Suprapubic skin (tissue), 4 donors: ENCODE results near the gene TLR9. TPM values are rescaled to one million over a fixed set of nuclear protein-coding genes. Genes with fewer than 3 reads are reported as not detected.
A peak's percentile ranks its signal among the peaks of the same experiment; 100 is the strongest.

Source experiments
- DNase-seq, 2 donors: peaks; one replicate each; pipeline ENCODE4 v3.0.0-alpha.2; 2019; ENCODE audit warnings: low spot score in 2 of 2
- H3K27ac ChIP-seq: fragments of 200-600 bp; sonication (generic); one replicate; pipeline ENCODE4 v1.5.1; 2019
- H3K27me3 ChIP-seq: fragments of 200-600 bp; sonication (generic); one replicate; pipeline ENCODE4 v1.5.1; 2019
- H3K36me3 ChIP-seq: fragments of 200-600 bp; sonication (generic); one replicate; pipeline ENCODE4 v1.5.1; 2019
- H3K4me1 ChIP-seq: fragments of 200-600 bp; sonication (generic); one replicate; pipeline ENCODE4 v1.5.1; 2019
- H3K4me3 ChIP-seq: fragments of 200-600 bp; sonication (generic); one replicate; pipeline ENCODE4 v1.5.1; 2019; ENCODE audit warnings: mild to moderate bottlenecking
- H3K9me3 ChIP-seq: fragments of 200-600 bp; sonication (generic); one replicate; pipeline ENCODE4 v1.5.1; 2019
- EP300 ChIP-seq: sonication (generic); formaldehyde crosslinking; IDR thresholded peaks from one replicate; pipeline ENCODE4 v1.6.1; 2017; ENCODE audit warnings: antibody characterized with exemption
- POLR2A ChIP-seq, 2 donors: fragments of 450-650 bp; IDR thresholded peaks; one replicate each; pipeline ENCODE4 v1.6.1; 2017; ENCODE audit warnings: antibody characterized with exemption in 2 of 2, mild to moderate bottlenecking in 2 of 2, moderate library complexity in 2 of 2
- POLR2AphosphoS5 ChIP-seq, 3 donors: sonication (generic); formaldehyde crosslinking; IDR thresholded peaks; one replicate each; pipeline ENCODE4 v1.6.1; 2017; ENCODE audit warnings: antibody characterized with exemption in 3 of 3
- WGBS: methylation state at CpG from one replicate; pipeline ENCODE4 v1.1.5; 2018; 5-methylcytosine and 5-hydroxymethylcytosine counted together
- total RNA-seq, 4 donors: library from RNA; depleted of rRNA; stranded (reverse); fragments of >200 nt; gene quantifications; one replicate each; pipeline ENCODE4 v1.1.0, GENCODE V29; 2016
- TF ChIP-seq, protein P1 (sequence below), 2 donors: fragments of 200-600 bp in 1 of 2; fragments of 450-650 bp in 1 of 2; sonication (generic) in 1 of 2; IDR thresholded peaks; one replicate each; pipeline ENCODE4 v1.5.1; 2016 to 2019; ENCODE audit warnings: antibody characterized with exemption in 2 of 2, mild to moderate bottlenecking in 1 of 2, moderate library complexity in 1 of 2

Gene TLR9
- total RNA-seq, 4 donors from 2014 or later = 0.16 TPM; not detected in 3

DNA sequence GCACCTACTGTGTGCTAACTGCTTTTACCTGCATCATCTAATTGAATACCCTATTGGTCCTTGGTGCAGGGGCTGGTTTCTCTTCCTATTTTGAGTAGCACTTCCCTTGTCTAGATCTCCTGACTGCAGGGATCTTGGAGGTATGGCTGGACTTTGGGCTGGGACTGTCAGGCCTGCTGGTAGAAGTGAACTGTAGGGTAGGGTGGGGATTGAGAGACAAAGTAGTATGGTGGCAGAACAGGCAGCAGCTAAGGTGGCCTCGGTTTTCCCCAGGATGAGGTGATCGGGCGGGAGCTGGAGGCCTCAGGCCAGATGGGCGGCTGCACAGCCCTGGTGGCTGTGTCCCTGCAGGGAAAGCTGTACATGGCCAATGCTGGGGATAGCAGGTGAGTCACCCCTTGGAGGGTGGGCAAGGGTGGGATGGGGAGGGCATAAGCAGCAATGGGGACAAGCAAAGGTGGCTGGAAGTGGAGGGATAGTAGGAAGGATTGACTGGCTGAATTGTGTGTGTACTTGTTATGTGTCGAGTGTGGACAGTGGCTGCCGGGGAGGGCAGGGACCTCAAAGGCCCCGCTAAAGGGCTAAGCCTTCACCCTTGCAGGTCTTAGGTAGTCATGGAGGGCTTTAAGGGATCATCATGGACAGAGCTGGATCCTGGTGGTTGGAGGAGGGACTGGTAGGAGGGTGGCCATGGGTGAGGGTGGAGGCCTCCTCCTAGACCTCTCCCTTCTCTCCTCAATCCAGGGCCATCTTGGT lies 22.1 kb upstream of the TLR9 start:
- Histone ChIP-seq H3K9me3 (no peaks in the 10 kb centered on the region), H3K27me3 (no peaks in the 10 kb centered on the region), H3K27ac (no peak overlapping the region), H3K36me3 (peaks cover 47% of the 10 kb centered on the region), H3K4me3 (peak overlapping the region; percentile 62), H3K4me1 (peaks cover 50% of the 10 kb centered on the region)
- TF ChIP-seq POLR2AphosphoS5 (IDR thresholded peaks at IDR 0.05) = no peak
- TF ChIP-seq EP300 = no peak
- TF ChIP-seq POLR2A (IDR thresholded peaks at IDR 0.05) = no peak
- TF ChIP-seq, protein P1, sequence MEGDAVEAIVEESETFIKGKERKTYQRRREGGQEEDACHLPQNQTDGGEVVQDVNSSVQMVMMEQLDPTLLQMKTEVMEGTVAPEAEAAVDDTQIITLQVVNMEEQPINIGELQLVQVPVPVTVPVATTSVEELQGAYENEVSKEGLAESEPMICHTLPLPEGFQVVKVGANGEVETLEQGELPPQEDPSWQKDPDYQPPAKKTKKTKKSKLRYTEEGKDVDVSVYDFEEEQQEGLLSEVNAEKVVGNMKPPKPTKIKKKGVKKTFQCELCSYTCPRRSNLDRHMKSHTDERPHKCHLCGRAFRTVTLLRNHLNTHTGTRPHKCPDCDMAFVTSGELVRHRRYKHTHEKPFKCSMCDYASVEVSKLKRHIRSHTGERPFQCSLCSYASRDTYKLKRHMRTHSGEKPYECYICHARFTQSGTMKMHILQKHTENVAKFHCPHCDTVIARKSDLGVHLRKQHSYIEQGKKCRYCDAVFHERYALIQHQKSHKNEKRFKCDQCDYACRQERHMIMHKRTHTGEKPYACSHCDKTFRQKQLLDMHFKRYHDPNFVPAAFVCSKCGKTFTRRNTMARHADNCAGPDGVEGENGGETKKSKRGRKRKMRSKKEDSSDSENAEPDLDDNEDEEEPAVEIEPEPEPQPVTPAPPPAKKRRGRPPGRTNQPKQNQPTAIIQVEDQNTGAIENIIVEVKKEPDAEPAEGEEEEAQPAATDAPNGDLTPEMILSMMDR (IDR thresholded peaks at IDR 0.05) = no peak
- DNase-seq = no peak
- 87% methylated on average over 7 of the region's 7 CpGs for WGBS

DNA sequence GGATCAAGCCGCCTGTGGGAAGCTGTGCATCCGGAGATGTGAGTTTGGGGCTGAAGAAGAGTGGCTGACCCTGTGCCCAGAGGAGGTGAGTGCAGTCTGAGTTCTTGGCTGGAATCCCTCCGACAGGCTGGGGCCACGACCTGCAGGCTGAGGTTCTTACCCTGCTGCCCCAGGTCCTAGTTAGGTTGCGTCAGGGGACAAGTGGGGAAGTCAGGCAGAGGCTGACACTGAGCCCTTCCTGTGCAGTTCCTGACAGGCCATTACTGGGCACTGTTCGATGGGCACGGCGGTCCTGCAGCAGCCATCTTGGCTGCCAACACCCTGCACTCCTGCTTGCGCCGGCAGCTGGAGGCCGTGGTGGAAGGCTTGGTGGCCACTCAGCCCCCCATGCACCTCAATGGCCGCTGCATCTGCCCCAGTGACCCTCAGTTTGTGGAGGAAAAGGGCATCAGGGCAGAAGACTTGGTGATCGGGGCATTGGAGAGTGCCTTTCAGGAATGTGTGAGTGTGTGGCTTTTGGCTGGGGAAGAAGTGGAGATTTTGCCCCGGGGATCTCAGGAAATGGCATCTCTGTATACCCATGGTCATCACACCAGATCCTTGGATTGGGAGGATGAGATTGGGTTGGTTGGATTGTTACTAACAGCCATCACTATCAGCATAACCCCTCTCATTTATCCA lies 21.4 kb upstream of the TLR9 start:
- WGBS = 77% methylated on average over 9 of the region's 14 CpGs
- Histone ChIP-seq H3K27me3 (no peaks in the 10 kb centered on the region), H3K27ac (peak overlapping the region; percentile 83), H3K36me3 (peaks cover 40% of the 10 kb centered on the region), H3K9me3 (no peaks in the 10 kb centered on the region), H3K4me3 (peak overlapping the region; percentile 62), H3K4me1 (peaks cover 43% of the 10 kb centered on the region)
- no peak for DNase-seq
- TF ChIP-seq POLR2AphosphoS5 (IDR thresholded peaks at IDR 0.05) (no peak), POLR2A (IDR thresholded peaks at IDR 0.05) (no peak), EP300 (no peak)
- TF ChIP-seq, protein P1 (IDR thresholded peaks at IDR 0.05) = no peak

DNA sequence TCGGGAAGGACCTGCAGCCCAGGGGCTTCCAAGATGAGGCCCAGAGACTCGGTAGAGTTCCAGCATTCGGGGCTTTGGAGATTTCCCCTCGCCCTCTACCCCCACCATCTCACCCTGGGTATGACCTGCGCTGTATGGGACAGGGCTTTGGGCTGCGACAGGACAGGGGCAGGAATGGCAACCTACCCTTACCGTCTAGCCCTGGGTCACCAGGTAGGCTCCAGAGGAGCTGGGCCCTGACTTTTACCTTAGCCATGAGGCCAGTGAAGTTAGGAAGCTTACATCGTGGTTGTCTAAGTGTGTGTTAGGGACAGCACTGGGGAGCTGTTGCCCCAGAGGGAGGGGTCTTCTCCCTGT lies 20.8 kb upstream of the TLR9 start:
- Histone ChIP-seq H3K4me3 (peak overlapping the region; percentile 62), H3K27me3 (no peaks in the 10 kb centered on the region), H3K9me3 (no peaks in the 10 kb centered on the region), H3K36me3 (peaks cover 34% of the 10 kb centered on the region), H3K4me1 (peaks cover 36% of the 10 kb centered on the region), H3K27ac (peak overlapping the region; percentile 83)
- DNase-seq = no peak
- TF ChIP-seq, protein P1 (IDR thresholded peaks at IDR 0.05) = no peak
- TF ChIP-seq EP300 (no peak), POLR2AphosphoS5 (IDR thresholded peaks at IDR 0.05) (no peak), POLR2A (IDR thresholded peaks at IDR 0.05) (no peak)
- WGBS = 27% methylated on average over 3 of the region's 8 CpGs

DNA sequence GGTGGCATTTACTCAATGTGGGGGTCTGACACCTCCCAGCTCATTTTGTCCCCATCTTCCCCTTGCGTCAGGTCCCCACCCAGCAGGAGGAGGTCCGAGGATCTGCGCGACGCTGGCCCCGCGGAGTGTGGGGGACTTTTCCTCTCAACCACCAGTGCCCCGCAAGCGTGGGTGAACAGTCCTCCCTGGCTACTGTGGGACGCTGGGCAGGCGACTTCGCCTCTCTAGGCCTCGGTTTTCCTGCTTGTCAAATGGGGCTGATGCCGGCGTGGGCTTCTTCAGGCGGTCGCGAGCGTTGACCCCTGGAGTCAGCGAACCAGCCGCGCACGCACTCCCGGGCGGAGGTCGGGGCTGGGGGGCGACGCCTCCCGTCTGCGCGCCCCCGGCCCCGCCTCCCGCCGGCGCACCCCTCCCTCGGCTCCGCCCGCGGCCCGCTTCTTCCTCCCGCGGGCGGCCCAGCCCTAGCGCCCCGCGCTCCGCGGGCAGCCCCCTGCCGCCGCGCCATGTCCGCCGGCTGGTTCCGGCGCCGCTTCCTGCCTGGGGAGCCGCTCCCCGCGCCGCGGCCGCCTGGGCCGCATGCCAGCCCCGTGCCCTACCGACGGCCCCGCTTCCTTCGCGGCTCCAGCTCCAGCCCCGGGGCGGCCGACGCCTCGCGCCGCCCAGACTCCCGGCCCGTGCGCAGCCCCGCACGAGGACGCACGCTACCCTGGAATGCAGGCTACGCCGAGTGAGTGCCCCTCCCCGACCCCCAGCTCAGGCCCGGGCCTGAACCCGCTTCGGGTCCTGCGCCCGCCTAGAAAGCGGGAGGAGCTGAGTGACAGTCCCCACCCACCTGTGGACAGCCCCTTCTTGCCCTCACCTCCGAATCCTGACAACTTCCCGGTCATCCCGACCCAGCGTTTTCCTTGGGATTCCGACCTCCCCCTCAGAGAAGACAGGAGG lies 20.1 kb upstream of the TLR9 start, which contains the start of gene PPM1M:
PPM1M (plus strand) TSS at position 438 of the 942 bp plus-strand sequence; CDS start at position 504, 66 bp downstream.
- peaks cover 40% of the 10 kb centered on the region for H3K4me1 ChIP-seq
- peaks cover 28% of the 10 kb centered on the region for H3K36me3 ChIP-seq
- 3% methylated on average over 8 of the region's 98 CpGs for WGBS
- H3K27me3 ChIP-seq = no peaks in the 10 kb centered on the region
- TF ChIP-seq POLR2A (IDR thresholded peaks at IDR 0.05) (no peak), EP300 (no peak), POLR2AphosphoS5 (IDR thresholded peaks at IDR 0.05) (no peak)
- TF ChIP-seq, protein P1 (IDR thresholded peaks at IDR 0.05) = no peak
- no peaks in the 10 kb centered on the region for H3K9me3 ChIP-seq
- H3K4me3 ChIP-seq = peak within 1 kb of the TSS; percentile 62
- H3K27ac ChIP-seq = peak within 1 kb of the TSS; percentile 83
- peak; percentile 80 to 81 for DNase-seq
